ENCODE measurements around the gene RTTN.

Gene RTTN

DNA sequence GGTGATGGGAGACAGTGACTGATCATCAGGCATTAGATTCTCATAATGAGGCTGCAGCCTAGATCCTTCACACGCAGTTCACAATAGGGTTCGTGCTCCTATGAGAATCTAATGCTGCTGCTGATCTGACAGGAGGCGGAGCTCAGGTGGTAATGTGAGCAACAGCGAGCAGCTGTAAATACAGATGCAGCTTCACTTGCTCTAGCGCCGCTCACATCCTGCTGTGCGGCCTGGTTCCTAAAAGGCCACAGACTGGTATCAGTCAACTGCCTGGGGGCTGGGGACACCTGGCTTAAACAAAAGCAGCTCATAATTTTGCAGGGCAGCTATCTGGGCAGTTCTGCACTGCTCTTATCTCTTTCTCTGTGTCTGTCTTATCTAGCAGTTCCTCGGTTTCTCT lies 237.4 kb downstream of the RTTN start:
- FAIRE-seq, result no peak

DNA sequence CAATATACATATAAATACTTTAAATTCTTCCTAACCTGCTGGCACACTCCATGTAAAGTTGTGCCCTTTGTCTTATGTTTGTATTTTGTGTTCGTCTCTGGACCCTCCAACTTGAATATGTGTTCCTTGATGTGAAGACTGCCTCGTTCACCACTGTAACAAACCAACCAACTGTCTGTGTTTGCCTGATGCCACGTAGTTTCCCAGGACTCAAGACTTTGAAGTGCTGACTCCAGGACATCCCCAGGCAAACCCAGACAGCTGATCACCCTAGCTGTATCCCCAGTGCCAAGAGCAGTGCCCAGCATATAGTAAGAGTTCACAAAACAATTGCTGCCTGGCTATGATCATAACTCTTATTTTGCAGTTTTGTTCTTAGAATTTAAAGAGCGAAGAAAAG lies 242.3 kb downstream of the RTTN start:
- no peak for FAIRE-seq

DNA sequence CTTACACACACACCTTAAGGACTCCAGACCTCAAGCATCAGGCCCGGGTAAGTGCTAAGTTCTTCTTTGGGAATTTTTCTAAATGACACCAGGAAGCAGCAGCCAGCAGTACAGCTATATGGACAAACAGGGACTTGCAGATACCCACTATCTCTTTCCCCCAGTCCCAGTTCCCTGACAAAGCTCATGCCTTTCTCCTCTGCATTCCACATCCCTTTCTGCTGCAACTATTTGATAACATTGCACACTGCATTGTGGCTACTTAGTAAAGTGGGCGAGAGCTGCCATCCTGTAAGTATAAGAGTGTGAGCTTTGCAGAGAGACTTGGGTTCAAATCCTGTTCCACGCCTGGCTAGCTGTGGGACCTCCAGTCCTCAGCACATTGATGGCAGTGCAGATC lies 243.8 kb downstream of the RTTN start:
- FAIRE-seq, result no peak

DNA sequence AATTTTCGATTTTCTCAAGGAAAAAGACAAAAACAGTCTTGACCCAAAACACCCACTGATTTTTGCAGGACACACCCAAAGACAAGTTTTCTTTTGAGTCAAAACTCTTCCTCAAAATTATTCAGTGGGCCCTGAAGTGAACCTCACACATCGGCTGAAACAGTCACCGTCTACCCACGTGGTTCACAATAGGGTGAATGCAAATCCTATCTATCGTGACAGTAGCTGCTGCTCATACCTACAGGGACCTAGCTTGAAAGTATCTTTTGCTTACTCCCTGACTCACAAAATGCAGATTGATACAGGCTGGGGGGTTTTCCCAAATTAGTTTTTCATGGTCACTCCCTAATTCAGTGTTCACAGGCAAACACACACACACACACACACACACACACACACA lies 247.1 kb downstream of the RTTN start:
- FAIRE-seq, result no peak

DNA sequence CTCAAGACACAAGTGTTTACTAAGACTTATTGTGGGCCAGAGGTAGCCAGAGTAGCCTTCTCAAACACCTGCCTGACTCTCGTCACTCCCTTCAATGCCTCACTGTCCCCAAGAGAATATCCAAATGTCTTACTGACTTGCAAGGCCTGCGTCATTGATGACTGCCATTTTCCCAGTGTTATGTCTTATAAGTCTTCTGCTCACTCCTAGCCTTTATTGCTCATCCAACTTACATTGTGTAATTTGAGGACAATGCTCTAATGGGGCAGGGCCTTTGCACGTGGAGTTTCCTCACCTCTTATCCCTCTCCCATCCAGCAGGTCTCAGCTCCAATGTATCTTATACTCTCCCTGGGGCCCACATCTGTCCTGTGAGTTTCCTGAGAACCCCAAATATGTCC lies 247.7 kb downstream of the RTTN start:
- no peak for FAIRE-seq

DNA sequence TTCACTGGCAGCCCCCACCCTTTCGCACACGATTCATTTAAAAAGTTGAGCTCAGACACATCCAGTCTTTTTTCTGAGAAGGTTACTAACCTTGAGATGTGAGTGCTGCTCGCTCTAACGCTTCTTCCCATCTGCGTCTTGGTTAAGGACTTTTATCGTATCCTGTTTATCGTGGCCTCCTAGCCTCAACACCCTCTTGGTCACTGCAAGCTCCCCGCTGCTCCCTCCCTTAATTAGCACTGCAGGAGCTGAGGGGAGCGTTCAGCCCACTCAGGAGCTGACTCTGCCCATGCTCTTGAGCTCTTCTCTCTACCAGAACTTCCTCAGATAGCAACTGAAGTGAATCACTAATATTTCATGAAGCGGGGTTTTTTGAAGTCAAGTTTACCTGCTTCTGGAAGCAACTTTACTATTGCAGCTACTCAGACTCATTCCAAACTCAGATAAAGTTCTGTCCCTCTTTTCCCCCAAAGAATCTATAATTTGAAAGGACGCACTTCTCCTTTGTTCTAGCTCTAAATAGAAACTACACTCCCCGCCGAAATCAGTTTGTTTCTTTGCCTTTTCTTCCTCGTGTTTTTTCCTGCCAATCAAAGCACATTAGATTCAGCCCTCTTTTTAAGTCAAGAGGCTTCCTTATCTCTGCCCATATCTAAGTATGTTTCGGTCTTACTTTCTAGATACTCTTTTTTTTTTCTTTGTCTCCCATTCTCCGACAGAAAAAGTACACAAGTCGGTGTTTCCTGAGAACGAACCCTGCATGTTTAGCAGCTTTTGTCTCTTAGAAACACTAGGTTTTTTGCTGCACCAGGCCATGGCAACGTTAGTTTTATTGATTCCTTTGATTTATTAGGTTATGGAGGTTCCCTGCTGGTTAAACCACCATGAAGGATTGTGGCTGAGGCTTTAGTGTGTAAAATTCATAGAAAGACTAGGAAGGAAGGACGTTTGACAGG lies 248.5 kb downstream of the RTTN start:
- no peak for FAIRE-seq

DNA sequence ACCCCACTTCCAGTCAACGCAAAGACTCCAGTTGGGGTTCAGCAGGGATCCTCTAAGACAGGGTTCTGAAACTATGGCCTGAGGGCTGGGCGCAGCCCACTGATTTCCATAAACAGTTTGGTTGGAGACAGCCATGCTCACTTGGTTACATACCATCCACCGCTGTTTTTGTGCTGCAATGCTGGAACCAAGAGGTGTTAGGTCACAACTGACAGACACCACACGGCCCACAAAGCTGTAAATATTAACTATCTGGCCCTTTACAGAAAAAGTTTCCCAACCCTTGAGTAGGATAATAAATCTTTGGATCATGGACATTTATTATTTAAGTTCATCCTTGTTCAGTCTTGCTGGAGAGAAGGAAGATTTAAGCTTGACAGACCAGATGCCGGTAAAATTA lies 249.4 kb downstream of the RTTN start:
- FAIRE-seq, result no peak

DNA sequence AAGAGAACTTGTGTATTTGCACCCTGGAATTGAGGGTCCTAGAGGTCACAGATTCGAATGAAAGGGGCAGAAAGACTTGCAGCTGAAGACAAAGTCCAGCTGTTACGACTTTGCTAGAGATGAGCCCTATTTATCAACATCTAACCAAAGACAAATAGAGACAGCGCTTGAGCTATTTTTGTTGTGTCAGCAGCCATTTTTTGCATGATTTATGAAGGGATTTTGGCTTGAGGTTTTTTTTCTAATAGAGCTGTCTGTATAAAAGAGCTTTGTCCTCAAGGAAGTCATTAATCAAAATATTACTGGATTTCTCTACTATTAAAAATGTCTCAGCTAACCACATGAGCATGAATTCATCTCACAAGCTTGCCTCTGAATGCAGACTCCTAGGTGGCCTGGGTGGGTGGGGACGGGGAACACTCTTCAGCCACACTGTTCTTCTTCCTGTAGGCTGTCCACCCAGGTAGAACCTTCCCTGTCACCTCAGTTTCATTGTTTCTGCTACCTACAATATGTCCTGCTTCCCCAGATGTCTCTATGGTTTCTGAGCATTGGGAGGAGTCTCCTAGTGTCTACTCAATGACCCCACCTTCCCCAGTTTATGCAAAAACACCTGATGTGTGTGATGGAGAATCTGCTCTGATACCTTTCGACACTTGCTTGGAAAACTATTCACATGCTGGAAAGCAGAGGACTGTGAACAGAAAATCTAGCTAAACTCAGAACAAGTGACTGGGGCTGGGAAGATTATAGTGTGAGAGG lies 250.6 kb downstream of the RTTN start:
- no peak for FAIRE-seq

DNA sequence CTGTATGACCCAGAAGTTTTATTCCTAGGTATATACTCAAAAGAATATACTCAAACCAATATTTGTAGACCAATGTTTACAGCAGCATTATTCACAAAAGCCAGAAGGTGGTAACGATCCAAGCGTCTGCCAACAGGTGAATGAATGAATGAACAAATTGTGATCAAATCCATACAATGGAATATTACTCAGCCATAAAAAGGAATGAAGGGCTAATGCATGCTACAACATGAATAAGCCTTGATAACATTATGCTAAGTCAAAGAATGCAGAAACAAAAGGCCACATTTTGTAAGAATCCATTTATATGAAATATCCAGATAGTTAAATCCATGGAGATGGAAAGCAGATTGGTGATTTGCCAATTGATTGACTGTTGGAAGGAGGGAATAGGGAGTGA lies 252.3 kb downstream of the RTTN start:
- FAIRE-seq, result no peak
